Measurements from ENCODE around the gene HARS1.
"Not testable (repeated sequence)": the region's sequence is repeated elsewhere in the genome, so short reads cannot be mapped to it uniquely, and the experiment has no call there.

HARS1 gene, protein sequence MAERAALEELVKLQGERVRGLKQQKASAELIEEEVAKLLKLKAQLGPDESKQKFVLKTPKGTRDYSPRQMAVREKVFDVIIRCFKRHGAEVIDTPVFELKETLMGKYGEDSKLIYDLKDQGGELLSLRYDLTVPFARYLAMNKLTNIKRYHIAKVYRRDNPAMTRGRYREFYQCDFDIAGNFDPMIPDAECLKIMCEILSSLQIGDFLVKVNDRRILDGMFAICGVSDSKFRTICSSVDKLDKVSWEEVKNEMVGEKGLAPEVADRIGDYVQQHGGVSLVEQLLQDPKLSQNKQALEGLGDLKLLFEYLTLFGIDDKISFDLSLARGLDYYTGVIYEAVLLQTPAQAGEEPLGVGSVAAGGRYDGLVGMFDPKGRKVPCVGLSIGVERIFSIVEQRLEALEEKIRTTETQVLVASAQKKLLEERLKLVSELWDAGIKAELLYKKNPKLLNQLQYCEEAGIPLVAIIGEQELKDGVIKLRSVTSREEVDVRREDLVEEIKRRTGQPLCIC

DNA sequence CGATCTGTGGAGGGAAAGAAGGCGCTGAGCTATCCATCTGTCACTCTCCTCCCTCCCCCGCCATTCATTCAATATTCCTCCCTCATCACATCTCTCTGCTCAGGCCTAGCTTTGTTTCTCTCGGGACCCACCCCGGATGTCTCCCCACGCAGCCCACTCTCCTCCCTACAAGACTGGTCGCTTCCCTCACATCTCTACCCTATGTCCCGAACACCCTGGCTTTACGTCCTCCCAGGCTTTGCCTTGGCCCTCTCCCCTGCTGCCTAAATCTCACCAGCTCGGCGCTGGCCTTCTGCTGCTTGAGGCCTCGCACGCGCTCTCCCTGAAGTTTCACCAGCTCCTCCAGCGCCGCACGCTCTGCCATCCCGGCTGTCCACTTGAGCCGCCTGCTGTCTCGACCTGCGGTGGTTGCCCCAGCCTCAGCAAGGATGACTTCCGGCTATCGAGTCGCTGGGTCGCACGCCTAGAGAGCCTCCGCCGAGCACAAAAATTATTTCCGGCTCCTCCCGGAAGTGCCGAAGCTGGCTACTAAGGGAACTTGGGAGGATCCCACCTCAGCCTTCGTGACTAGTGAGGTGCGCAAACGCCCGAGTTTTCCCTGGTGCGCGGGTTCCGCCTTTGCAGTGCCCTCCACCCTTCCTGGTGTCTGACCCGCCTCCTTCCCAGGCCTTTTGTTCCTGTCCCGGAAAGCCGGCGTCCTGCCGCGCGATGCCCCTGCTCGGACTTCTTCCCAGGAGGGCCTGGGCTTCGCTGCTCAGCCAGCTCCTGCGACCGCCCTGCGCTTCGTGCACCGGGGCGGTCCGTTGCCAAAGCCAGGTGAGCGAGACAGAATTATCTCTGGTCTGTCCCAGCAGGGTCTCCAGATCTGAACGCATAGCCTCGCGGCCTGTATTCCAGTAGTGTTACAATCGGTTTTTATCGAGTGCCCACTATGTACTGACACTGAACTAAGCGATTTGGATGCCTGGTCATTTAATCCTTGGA lies at the start of gene HARS1, which contains the start of gene HARS2:
Gene HARS1, minus strand, starts transcription at position 430 of the 984 bp plus-strand sequence. Its CDS starts 66 bp downstream, at position 364.
Gene HARS2, plus strand, starts transcription at position 515 of the 984 bp plus-strand sequence. Its CDS starts 194 bp downstream, at position 709.
- DNase-seq (ENCODE audit: low spot score): peak; percentile 86

DNA sequence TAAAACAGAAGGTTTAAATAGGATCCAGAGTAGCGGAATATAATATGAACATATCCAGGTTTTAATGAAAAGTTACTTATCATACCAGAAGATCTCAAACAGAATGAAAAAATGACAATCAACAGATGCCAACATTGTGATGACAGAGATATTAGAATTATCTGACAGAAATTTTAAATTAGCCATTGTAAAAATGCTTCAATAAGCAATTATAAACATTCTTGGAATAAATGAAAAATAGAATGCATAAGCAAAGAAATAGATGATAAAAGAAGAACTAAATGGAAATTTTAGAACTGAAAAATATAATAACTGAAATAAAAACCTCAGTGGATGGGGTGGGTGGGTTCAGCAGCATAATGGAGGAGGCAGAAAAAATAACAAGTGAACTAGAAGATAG lies 46.3 kb upstream of the HARS1 start:
- no peak for DNase-seq (ENCODE audit: low spot score)

DNA sequence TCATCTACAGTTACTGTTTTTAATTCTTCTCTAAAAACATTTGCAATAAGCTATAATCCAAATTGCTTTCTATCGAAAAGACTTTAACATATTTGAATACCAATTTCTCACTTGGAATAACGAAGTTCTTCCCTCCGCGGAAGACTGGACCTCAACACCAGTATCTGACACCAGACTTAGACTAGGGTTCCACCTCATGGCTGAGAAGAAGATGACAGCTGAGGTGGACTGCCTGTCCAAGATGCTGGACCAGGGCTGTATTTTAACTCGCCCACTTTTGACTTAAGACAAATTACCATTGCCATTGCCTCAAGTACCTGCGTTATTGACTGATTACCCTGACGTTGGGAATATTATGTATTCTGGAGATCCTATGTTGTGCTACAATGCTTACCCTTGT lies 43.2 kb upstream of the HARS1 start:
- DNase-seq (ENCODE audit: low spot score): no peak

DNA sequence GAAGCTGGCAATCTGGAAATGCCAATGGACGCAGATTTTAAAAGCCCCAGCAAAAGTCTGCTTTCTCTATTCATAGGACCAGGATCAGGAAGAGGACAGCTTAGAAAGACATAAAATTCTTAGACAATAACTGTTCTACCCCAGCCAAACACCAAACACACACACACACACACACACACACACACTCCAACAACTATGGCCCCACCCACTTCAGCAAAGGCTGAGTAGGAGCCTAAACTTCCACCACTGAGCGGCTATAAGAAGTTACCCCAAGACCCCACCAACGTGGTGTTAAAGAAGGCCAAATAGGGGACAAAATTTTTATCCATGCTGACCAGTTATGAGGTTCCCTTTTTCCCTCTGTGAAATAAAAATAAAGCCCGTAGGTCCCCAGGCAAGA lies 41.9 kb upstream of the HARS1 start:
- DNase-seq (ENCODE audit: low spot score): no peak

DNA sequence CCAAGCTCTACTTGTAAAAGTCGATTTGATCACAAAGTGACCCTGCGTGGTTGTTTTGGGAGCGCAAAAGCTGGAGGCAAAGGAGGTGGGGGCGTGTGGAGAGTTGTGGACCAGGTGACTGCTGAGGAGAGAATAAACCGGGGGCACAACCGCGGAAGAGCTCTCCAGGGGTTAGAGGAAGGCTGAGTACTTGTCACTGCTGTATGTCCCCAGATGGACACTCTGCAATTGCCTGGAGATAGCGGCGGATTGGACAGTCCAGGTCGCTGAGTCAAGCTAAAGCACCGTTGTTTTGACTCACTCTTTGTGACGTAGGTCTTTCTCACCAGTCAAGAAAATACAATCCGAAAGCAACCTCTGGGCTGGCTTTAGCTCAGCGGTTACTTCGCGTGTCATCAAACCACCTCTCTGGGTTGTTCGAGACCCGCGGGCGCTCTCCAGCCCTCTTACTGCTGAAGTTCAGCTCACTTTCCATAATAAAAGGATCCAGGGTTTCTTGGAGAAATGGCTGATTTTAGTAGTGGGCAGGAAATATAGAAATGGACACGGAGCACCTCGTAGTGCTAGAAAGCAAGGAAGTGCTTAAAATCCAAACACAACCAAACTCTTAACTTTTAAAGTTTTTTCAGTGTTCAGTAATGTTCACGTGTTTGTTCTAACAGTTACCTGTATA lies 34.8 kb upstream of the HARS1 start:
- peak; percentile 2 for DNase-seq (ENCODE audit: low spot score)

DNA sequence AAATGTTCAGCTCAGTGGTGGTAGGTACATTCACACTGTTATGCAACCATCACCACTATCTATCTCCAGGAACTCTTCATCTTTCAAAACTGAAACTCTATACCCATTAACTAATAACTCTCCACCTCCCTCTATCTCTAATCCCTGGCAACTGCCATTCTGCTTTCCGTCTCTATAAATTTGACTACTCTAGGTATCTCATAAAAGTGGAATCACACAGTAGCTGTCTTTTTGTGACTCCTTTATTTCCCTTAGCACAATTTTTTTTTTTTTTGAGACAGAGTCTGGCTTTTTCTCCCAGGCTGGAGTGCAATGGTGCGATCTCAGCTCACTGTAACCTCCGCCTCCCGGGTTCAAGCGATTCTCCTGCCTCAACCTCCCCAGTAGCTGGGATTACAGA lies 30.2 kb upstream of the HARS1 start:
- not testable (repeated sequence) for DNase-seq (ENCODE audit: low spot score)

DNA sequence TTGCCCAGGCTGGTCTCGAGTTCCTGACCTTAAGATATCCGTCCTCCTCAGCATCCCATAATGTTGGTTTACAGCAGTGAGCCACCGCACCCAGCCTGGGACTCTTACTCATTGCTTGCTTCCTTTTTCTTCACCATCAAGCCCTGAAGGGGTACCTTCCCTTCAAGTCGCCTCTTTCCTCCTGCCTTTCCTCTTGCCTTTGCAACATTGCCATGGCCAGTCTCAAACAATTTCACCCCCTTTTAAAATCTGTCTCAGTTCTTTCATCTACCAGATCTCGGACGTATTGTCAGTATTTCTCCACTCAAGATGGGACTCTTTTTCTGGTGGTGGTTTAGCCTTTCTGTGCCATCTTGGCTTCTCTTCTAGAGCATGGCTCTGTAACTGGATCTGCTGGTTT lies 29.6 kb upstream of the HARS1 start:
- not testable (repeated sequence) for DNase-seq (ENCODE audit: low spot score)

DNA sequence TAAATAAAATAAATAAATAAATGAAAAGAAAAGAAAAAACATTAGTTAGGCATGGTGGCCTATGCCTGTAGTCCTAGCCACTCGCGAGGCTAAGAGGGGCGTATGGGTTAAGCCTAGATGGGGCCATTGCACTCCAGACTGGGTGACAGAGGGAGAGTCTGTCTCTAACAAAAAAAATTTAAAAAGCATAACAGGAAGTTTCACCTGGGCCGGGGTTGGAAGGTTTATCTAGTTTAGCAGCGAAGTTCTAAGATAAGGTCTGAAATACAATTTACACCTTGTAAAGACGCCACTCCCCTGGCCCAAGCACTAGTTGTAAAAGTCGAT lies 27.1 kb upstream of the HARS1 start:
- DNase-seq (ENCODE audit: low spot score): no peak

DNA sequence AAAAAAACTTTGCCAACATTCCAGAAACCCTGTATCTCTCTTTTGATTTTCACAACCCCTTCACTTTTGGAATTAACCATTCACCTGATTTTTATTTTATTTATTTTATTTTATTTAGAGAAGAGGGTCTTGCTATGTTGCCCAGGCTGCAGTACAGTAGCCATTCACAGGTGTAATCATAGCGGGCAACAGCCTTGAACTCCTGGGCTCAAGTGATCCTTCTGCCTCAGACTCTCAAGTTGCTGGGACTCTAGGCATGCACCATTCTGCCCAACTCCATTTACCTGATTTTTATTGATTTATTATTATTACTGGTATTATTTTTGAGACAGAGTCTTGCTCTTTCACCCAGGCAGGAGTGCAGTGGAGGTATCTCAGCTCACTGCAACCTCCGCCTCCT lies 25.1 kb upstream of the HARS1 start:
- DNase-seq (ENCODE audit: low spot score): not testable (repeated sequence)

DNA sequence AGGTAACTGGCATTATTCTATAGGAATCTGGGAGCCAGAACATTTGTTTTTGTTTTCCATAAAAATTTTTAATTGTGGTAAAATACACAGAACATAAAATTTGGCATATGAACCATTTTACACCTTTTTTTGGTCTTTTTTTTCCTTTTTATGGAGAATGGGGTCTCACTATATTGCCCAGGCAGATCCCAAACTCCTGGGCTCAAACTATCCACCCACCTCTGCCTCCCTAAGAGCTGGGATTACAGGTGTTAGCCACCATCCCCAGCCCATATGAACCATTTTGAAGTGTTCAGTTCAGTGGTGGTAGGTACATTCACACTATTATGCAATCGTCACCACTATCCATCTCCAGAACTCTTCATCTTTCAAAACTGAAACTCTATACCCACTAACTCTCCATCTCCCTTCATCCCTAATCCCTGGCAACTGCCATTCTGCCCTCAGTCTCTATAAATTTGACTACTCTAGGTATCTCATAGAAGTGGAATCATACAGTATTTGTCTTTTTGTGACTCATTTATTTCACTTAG lies 22.5 kb upstream of the HARS1 start:
- DNase-seq (ENCODE audit: low spot score): no peak

DNA sequence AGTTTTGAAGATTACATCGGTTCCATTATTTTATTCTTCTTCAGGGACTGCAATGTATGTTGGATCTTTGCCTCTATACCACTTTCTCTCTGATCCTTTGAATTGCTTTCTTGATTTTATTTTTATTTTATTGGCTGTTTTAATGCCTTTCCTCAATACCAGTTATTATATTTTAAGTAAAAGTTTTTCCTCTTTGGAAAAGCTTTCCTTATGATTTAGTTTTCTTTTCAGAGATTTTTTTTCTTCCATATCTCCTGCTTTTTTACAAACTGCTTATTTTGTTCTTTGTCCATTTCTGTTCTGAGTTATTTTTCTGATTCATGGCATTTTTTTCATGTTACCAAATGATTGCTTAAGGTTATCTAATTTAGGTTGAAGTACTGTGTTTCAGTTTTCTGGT lies 20.6 kb upstream of the HARS1 start:
- no peak for DNase-seq (ENCODE audit: low spot score)

DNA sequence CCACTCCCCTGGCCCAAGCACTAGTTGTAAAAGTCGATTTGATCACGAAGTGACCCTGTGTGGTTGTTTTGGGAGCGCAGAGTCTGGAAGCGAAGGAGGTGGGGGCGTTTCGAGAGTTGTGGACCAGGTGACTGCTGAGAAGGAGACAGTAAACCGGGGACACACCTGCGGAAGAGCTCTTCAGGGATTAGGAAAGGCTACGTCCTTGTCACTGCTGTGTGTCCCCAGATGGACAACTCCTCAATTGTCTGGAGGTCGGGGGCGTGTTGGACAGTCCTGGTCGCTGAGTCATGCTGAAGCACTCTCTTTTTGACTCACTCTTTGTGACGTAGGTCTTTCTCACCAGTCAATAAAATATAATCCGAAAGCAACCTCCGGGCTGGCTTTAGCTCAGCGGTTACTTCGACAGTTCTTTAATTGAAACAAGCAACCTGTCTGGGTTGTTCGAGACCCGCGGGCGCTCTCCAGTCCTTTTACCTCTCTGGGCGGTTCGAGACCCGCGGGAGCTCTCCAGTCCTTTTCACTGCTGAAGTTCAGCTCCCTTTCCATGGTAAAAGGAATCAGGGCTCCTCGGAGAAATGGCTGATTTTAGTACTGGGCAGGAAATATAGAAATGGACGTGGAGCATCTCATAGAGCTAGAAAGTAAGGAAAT lies 19.9 kb upstream of the HARS1 start:
- DNase-seq (ENCODE audit: low spot score): peak; percentile 50

DNA sequence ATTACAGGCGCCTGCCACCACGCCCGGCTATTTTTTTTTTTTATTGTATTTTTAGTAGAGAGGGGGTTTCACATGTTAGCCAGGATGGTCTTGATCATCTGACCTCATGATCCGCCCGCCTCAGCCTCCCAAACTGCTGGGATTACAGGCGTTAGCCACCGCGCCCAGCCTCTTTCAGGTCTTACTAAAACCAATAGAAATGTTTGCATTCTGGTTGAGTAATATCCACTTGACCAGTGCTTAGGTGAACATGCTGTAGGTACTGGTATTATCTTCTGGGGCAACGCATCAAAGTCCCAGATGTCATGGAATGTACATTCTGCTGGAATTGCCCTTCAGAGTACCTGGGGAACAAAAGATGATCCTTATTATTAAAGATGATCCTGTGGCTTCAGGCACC lies 17.6 kb upstream of the HARS1 start:
- not testable (repeated sequence) for DNase-seq (ENCODE audit: low spot score)

DNA sequence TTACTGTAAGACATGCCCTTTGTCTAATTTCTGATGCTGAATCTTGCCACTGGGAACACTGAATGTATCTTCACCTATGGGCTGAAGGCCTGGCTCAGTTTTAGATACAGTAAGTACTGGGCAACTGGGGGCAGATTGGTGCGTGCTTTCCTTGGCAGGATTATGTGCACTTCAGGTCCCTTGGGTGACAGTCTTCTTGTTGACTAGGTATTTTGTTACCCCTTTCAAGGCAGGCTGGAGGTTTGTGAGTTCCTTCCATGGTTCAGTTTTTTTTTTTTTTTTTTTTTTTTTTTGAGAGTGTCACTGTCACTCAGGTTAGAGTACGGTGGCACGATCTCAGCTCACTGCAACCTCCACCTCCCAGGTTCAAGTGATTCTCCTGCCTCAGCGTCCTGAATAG lies 16.6 kb upstream of the HARS1 start:
- DNase-seq (ENCODE audit: low spot score): no peak

DNA sequence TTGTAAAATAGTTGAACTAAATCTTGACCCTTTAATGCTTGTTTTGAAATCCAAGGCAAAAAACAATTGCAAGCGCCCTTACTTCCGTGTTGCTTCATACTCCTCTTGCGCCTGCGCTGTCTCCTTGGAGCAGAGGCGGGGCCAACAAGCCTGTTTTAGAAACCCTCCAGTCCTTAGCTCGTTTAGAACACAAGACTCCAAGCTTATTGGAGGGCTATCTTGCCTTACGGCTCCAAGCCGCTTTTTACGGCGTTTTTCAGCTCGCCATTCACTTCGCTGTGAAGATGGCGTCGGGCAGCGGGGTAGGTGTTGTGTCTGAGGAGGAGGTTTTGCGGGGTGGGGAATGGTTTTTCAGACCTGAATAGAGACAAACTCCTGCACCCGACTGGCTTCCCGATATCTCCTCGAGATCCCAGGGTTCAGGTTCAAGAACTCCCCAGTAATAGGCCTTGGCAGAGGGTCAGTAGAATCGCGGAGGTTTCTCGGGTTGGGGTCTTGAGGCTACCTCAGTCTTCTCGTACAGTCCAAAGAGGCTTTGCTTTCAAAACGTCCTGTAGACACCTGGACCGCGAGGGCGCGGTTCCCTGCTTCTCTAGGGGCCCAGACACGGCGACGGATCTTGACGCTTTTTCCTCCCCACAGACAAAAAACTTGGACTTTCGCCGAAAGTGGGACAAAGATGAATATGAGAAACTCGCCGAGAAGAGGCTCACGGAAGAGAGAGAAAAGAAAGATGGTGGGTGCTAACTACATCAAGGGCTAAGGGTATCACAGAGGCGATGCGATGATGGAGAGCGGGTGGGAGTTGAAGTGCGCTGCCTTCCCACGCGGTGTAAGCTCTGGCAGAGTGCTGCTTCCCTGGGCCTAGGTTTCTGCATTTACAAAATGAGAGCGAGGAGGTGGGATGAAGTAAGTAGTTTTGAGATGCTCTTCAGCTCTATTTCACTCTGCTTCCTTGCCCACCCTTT lies 9.3 kb upstream of the HARS1 start, which contains the start of gene ZMAT2:
Gene ZMAT2, plus strand, starts transcription at position 271 of the 968 bp plus-strand sequence. Its CDS starts 14 bp downstream, at position 285.
- peak; percentile 94 for DNase-seq (ENCODE audit: low spot score)

DNA sequence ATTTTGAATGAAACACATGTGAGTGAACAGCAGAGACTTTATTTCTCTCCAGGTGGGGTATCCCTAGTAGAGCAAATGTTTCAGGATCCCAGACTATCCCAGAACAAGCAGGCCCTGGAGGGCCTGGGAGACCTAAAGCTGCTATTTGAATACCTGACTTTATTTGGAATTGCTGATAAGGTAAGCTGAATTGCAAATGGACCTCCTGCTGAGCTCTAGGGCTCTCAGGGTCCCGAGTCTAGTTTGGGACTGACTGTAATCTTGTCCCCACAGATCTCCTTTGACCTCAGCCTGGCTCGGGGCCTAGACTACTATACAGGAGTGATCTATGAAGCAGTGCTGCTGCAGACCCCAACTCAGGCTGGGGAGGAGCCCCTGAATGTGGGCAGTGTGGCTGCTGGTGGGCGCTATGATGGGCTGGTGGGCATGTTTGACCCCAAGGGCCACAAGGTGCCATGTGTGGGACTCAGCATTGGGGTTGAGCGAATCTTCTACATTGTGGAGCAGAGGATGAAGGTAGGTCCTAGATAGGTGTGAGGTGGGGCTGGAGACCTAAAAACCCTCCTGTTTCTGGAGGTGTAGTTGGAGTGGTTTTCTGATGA lies 5.8 kb upstream of the HARS1 start:
- no peak for DNase-seq (ENCODE audit: low spot score)

DNA sequence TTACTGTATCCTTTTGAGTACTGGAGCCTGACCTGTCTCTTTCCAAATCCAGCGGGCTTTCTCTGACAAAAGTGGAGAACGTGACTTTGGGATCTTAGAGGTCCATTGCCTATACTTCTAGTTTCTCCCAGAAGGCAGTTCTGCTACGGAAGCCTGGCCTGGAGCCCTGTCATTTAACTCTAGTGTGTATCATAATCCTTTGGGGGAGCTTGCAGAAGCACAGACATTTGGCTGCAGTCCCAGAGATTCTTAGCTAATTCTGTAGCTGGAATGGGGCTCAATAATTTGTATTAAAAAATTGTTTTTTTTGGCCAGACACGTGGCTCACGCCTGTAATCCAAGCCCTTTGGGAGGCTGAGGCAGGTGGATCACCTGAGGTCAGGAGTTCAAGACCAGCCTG lies 3.1 kb upstream of the HARS1 start:
- DNase-seq (ENCODE audit: low spot score): no peak

DNA sequence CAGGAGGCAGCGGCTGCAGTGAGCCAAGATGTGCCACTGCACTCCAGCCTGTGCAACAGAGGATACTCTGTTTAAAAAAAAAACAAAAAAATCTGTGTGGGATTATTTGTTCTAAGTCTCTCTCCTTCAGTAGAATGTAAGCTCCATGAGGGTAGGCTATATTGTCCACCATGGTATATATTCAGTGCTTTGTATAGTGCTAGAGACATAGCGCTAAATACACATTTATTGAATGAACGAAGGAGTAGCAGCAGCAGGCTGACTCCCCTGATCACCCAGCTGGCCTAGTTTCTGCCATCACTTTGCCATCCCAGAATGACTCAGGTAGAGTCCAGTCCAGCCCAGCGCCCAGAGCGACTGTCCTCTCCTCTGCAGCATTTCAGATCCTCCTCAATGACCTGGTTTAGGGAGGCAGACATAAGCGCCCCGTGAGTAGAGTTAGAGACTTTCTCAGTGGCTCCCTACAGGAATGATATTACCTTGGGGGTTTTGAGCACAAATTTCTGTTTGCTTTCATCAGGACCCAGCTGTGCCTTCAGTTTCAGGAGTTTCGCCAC lies 716 bp downstream of the HARS1 start:
- DNase-seq (ENCODE audit: low spot score): no peak

DNA sequence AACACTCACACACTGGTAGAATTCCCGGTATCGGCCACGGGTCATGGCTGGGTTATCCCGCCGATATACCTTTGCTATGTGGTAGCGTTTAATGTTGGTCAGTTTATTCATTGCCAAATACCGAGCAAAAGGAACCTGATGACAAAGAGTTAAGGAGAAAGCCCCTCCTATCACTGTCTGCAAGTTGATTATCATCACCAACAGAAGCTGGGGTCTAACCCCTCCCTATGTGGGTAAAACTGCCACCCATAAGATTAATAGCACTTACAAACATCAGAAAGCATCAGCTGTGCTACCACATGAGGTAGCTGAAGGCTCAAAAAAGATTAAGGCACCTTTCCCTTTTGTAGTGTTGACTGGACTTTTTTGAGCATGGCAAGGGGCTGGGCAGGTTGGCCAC lies 12.2 kb downstream of the HARS1 start:
- no peak for DNase-seq (ENCODE audit: low spot score)
